Spleen (tissue), 7 donors: ENCODE measurements around the gene ADGRF3.

Experiments
- POLR2A ChIP-seq, 3 donors: fragments of 450-650 bp; IDR thresholded peaks; one replicate each; pipeline ENCODE4 v1.5.1; 2017; ENCODE audit warnings: antibody characterized with exemption in 3 of 3, mild to moderate bottlenecking in 1 of 3
- POLR2AphosphoS5 ChIP-seq, 3 donors: sonication (generic); formaldehyde crosslinking; IDR thresholded peaks; one replicate each; pipeline ENCODE4 v1.5.1; 2017; ENCODE audit warnings: antibody characterized with exemption in 3 of 3
- TF ChIP-seq, protein P1 (sequence below), 11 experiments: fragments of 200-600 bp in 7 of 11; fragments of 450-650 bp in 4 of 11; sonication (generic) in 4 of 11; IDR thresholded peaks in 8 of 11; conservative IDR thresholded peaks in 3 of 11; 1 replicate in 7 of 11; 2 replicates in 4 of 11; pipeline versions ENCODE4 v1.4.0 to v1.8.0; 2016 to 2021; ENCODE audit warnings: antibody characterized with exemption in 11 of 11, inconsistent platforms in 4 of 11, mild to moderate bottlenecking in 1 of 11
- donor health status: DM: no; HTN: no; CAD: no; lungs with moderate emphysema.
- donor health status: DM: no; HTN: no; CAD: no.
- donor health status: DM: no; HTN: no; CAD: no.

DNA sequence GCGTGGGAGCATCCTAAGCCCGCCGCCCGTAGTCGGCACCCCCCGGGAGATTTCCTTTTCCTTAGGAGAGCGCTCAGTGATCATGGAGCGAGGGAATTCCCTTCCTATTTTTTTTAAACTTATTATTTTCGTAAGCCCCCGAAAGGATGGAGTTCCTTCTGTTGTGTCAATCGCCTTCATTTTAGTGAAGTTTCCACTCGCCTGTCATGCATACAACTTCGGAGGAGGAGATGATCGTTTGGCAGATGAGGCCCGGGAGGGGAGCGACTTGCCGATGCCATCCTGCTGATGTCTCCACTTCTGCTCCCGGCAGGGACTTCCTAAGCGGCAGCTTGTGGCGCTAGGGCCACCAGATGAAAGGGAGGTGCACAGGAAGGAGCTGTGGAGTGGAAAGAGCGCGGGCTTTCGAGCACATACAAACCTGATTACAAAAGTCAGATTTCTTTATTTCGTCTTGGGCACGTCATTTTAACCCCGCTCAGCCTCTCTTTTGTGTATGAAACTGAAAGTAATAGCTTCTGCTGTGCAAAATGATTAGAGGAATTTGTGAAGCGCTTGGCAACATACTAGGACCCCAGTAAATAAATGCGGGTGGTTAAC, at the start of gene ADGRF3:
- TF ChIP-seq, protein P1, sequence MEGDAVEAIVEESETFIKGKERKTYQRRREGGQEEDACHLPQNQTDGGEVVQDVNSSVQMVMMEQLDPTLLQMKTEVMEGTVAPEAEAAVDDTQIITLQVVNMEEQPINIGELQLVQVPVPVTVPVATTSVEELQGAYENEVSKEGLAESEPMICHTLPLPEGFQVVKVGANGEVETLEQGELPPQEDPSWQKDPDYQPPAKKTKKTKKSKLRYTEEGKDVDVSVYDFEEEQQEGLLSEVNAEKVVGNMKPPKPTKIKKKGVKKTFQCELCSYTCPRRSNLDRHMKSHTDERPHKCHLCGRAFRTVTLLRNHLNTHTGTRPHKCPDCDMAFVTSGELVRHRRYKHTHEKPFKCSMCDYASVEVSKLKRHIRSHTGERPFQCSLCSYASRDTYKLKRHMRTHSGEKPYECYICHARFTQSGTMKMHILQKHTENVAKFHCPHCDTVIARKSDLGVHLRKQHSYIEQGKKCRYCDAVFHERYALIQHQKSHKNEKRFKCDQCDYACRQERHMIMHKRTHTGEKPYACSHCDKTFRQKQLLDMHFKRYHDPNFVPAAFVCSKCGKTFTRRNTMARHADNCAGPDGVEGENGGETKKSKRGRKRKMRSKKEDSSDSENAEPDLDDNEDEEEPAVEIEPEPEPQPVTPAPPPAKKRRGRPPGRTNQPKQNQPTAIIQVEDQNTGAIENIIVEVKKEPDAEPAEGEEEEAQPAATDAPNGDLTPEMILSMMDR (IDR thresholded peaks at IDR 0.05 in 8 of 11, conservative IDR thresholded peaks at IDR 0.05 in 3 of 11): no peak
- no peak for TF ChIP-seq POLR2A (IDR thresholded peaks at IDR 0.05)
- peak in 2 of 3 donors; percentile 62 to 66 for TF ChIP-seq POLR2AphosphoS5 (IDR thresholded peaks at IDR 0.05)
